Globus pallidus (tissue), 1 donor: ENCODE results near the gene FBXO10.
"Not testable (repeated sequence)": the region's sequence is repeated elsewhere in the genome, so short reads cannot be mapped to it uniquely, and the experiment has no call there.

Experiments
- DNase-seq: peaks from one replicate; pipeline ENCODE4 v3.0.0-alpha.2; 2015; ENCODE audit warnings: low spot score

Gene FBXO10

GRCh38 chr9:37575921-37576721, at the start of gene FBXO10:
Gene FBXO10, minus strand, starts transcription at chr9:37576380. Its CDS starts 34,612 bp downstream, at chr9:37541768.
- peak; percentile 71 for DNase-seq

- DNase-seq, result no peak
Measured at GRCh38 chr9:37625758-37626147, 49.6 kb upstream of the FBXO10 start.

- no peak for DNase-seq
Measured at GRCh38 chr9:37625036-37625757, 49.0 kb upstream of the FBXO10 start.

- no peak for DNase-seq
Measured at GRCh38 chr9:37624073-37624472, 47.9 kb upstream of the FBXO10 start.

- no peak for DNase-seq
Measured at GRCh38 chr9:37623267-37623666, 47.1 kb upstream of the FBXO10 start.

GRCh38 chr9:37622462-37622861, 46.3 kb upstream of the FBXO10 start:
- no peak for DNase-seq

- DNase-seq, result no peak
Measured at GRCh38 chr9:37621273-37622121, 45.3 kb upstream of the FBXO10 start.

GRCh38 chr9:37620396-37620795, 44.2 kb upstream of the FBXO10 start:
- DNase-seq, result no peak

GRCh38 chr9:37619806-37620205, 43.6 kb upstream of the FBXO10 start:
- no peak for DNase-seq

GRCh38 chr9:37618817-37619216, 42.6 kb upstream of the FBXO10 start:
- no peak for DNase-seq

- no peak for DNase-seq
Measured at GRCh38 chr9:37617832-37618231, 41.7 kb upstream of the FBXO10 start.

- no peak for DNase-seq
Measured at GRCh38 chr9:37617161-37617560, 41.0 kb upstream of the FBXO10 start.

GRCh38 chr9:37611961-37612360, 35.8 kb upstream of the FBXO10 start:
- no peak for DNase-seq

GRCh38 chr9:37611014-37611413, 34.8 kb upstream of the FBXO10 start:
- no peak for DNase-seq

GRCh38 chr9:37609735-37610397, 33.7 kb upstream of the FBXO10 start:
- no peak for DNase-seq

GRCh38 chr9:37608250-37608649, 32.1 kb upstream of the FBXO10 start:
- DNase-seq, result no peak

- no peak for DNase-seq
Measured at GRCh38 chr9:37604296-37604695, 28.1 kb upstream of the FBXO10 start.

- no peak for DNase-seq
Measured at GRCh38 chr9:37602817-37603216, 26.6 kb upstream of the FBXO10 start.

- DNase-seq, result not testable (repeated sequence)
Measured at GRCh38 chr9:37602061-37602460, 25.9 kb upstream of the FBXO10 start.

- DNase-seq, result no peak
Measured at GRCh38 chr9:37596504-37596903, 20.3 kb upstream of the FBXO10 start.

- DNase-seq, result no peak
Measured at GRCh38 chr9:37593883-37594448, 17.8 kb upstream of the FBXO10 start.
